Pons (tissue), 1 donor: ENCODE measurements around the gene MTSS2.
"Not testable (repeated sequence)": the region's sequence is repeated elsewhere in the genome, so short reads cannot be mapped to it uniquely, and the experiment has no call there.

ENCODE experiments used
- DNase-seq: peaks from one replicate; pipeline ENCODE4 v3.0.0-alpha.2; 2016; ENCODE audit warnings: low spot score

Gene MTSS2

GRCh38 chr16:70674221-70675014, 11.4 kb downstream of the MTSS2 start:
- DNase-seq = no peak

- not testable (repeated sequence) for DNase-seq
Observed at GRCh38 chr16:70670938-70671337, 14.9 kb downstream of the MTSS2 start.

GRCh38 chr16:70670175-70670574, 15.7 kb downstream of the MTSS2 start:
- no peak for DNase-seq

GRCh38 chr16:70665806-70666735, 19.8 kb downstream of the MTSS2 start:
- DNase-seq = no peak

- DNase-seq = no peak
Observed at GRCh38 chr16:70665113-70665694, 20.6 kb downstream of the MTSS2 start.

- DNase-seq = no peak
Observed at GRCh38 chr16:70664325-70665112, 21.3 kb downstream of the MTSS2 start.

- no peak for DNase-seq
Observed at GRCh38 chr16:70663524-70664324, 22.1 kb downstream of the MTSS2 start.

- DNase-seq = no peak
Observed at GRCh38 chr16:70662991-70663523, 22.8 kb downstream of the MTSS2 start.

GRCh38 chr16:70661918-70662641, 23.8 kb downstream of the MTSS2 start:
- no peak for DNase-seq

GRCh38 chr16:70661534-70661917, 24.3 kb downstream of the MTSS2 start:
- DNase-seq = no peak

- no peak for DNase-seq
Observed at GRCh38 chr16:70660672-70661350, 25.0 kb downstream of the MTSS2 start.

GRCh38 chr16:70659953-70660671, 25.7 kb downstream of the MTSS2 start:
- no peak for DNase-seq

GRCh38 chr16:70659546-70659945, 26.3 kb downstream of the MTSS2 start:
- no peak for DNase-seq

- DNase-seq = no peak
Observed at GRCh38 chr16:70658921-70659320, 26.9 kb downstream of the MTSS2 start.

- no peak for DNase-seq
Observed at GRCh38 chr16:70657956-70658355, 27.9 kb downstream of the MTSS2 start.

GRCh38 chr16:70656712-70657263, 29.1 kb downstream of the MTSS2 start:
- DNase-seq = no peak

GRCh38 chr16:70656065-70656711, 29.7 kb downstream of the MTSS2 start:
- no peak for DNase-seq
